ENCODE results near the gene OSBPL8.

Gene OSBPL8

GRCh38 chr12:76568888-76569551 lies 9.4 kb upstream of the OSBPL8 start:
- in situ Hi-C loops (cut with MboI; ENCODE audit: low sequenced_read_pairs, unreplicated experiment): loop anchor here (25.0 kb wide), 1 partner anchor 1032 kb away; no protein-coding TSS in a partner anchor
- no peak for DNase-seq (ENCODE audit: low spot score)
- no peak for TF ChIP-seq CTCF (IDR thresholded peaks at IDR 0.05; ENCODE audit: borderline replicate concordance, control extremely low read depth, extremely low read depth, insufficient read depth, missing control alignments)

- DNase-seq (ENCODE audit: low spot score): no peak
- in situ Hi-C loops (cut with MboI; ENCODE audit: low sequenced_read_pairs, unreplicated experiment): loop anchor here (25.0 kb wide), 1 partner anchor 1031 kb away; no protein-coding TSS in a partner anchor
- no peak for TF ChIP-seq CTCF (IDR thresholded peaks at IDR 0.05; ENCODE audit: borderline replicate concordance, control extremely low read depth, extremely low read depth, insufficient read depth, missing control alignments)
Measured at GRCh38 chr12:76568130-76568529, 8.6 kb upstream of the OSBPL8 start.

- in situ Hi-C loops (cut with MboI; ENCODE audit: low sequenced_read_pairs, unreplicated experiment): loop anchor here (25.0 kb wide), 1 partner anchor 1026 kb away; no protein-coding TSS in a partner anchor
- no peak for DNase-seq (ENCODE audit: low spot score)
- no peak for TF ChIP-seq CTCF (IDR thresholded peaks at IDR 0.05; ENCODE audit: borderline replicate concordance, control extremely low read depth, extremely low read depth, insufficient read depth, missing control alignments)
Measured at GRCh38 chr12:76563061-76563460, 3.5 kb upstream of the OSBPL8 start.

- no peak for DNase-seq (ENCODE audit: low spot score)
- no peak for TF ChIP-seq CTCF (IDR thresholded peaks at IDR 0.05; ENCODE audit: borderline replicate concordance, control extremely low read depth, extremely low read depth, insufficient read depth, missing control alignments)
- in situ Hi-C loops (cut with MboI; ENCODE audit: low sequenced_read_pairs, unreplicated experiment): loop anchor here (25.0 kb wide), 1 partner anchor 1025 kb away; no protein-coding TSS in a partner anchor
Measured at GRCh38 chr12:76562130-76562529, 2.6 kb upstream of the OSBPL8 start.

GRCh38 chr12:76560086-76560491 lies 518 bp upstream of the OSBPL8 start:
- no peak for DNase-seq (ENCODE audit: low spot score)
- in situ Hi-C loops (cut with MboI; ENCODE audit: low sequenced_read_pairs, unreplicated experiment): loop anchor here (25.0 kb wide), 1 partner anchor 1023 kb away; no protein-coding TSS in a partner anchor

More at GRCh38 chr12:76560086-76560491, 518 bp upstream of the OSBPL8 start:
- TF ChIP-seq CTCF (IDR thresholded peaks at IDR 0.05; ENCODE audit: borderline replicate concordance, control extremely low read depth, extremely low read depth, insufficient read depth, missing control alignments): no peak
